Measurements from ENCODE around the gene PANK4.

DNA sequence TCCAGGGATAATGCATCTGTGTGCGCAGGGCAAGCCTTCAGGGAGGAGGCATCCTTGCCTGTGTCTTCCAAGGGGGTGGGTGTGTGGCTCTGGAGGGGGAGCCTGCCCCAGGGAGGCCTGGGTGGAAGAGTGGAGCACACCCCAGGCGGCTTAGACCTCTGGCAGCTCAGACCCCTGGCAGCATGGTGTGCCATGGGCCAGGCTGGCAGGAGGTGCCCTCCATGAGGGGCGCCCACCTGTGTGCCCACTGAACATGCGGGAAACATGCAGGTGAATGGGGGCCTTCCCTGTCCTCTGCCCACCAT lies 1.1 kb upstream of the PANK4 start:
- TF ChIP-seq, protein P1, sequence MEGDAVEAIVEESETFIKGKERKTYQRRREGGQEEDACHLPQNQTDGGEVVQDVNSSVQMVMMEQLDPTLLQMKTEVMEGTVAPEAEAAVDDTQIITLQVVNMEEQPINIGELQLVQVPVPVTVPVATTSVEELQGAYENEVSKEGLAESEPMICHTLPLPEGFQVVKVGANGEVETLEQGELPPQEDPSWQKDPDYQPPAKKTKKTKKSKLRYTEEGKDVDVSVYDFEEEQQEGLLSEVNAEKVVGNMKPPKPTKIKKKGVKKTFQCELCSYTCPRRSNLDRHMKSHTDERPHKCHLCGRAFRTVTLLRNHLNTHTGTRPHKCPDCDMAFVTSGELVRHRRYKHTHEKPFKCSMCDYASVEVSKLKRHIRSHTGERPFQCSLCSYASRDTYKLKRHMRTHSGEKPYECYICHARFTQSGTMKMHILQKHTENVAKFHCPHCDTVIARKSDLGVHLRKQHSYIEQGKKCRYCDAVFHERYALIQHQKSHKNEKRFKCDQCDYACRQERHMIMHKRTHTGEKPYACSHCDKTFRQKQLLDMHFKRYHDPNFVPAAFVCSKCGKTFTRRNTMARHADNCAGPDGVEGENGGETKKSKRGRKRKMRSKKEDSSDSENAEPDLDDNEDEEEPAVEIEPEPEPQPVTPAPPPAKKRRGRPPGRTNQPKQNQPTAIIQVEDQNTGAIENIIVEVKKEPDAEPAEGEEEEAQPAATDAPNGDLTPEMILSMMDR (IDR thresholded peaks at IDR 0.05; ENCODE audit: low read depth, low read length, poor library complexity, severe bottlenecking), result no peak
- TF ChIP-seq EZH2phosphoT487 (IDR thresholded peaks at IDR 0.05; ENCODE audit: borderline replicate concordance, low read length), result no peak

Data from DOHH2 (cell line).